Stimulated activated CD4-positive, alpha-beta T cell treated with anti-CD3 and anti-CD28 coated beads, TNF-alpha, amount 100 ng/mL, for 1 hour (primary cell): ENCODE data around the gene NRSN2.

ENCODE experiments used
- DNase-seq, 3 donors: peaks; one replicate each; pipeline ENCODE4 v3.0.0-alpha.2; 2020; ENCODE audit warnings: low read depth in 3 of 3, low spot score in 1 of 3

The NRSN2 gene

DNA sequence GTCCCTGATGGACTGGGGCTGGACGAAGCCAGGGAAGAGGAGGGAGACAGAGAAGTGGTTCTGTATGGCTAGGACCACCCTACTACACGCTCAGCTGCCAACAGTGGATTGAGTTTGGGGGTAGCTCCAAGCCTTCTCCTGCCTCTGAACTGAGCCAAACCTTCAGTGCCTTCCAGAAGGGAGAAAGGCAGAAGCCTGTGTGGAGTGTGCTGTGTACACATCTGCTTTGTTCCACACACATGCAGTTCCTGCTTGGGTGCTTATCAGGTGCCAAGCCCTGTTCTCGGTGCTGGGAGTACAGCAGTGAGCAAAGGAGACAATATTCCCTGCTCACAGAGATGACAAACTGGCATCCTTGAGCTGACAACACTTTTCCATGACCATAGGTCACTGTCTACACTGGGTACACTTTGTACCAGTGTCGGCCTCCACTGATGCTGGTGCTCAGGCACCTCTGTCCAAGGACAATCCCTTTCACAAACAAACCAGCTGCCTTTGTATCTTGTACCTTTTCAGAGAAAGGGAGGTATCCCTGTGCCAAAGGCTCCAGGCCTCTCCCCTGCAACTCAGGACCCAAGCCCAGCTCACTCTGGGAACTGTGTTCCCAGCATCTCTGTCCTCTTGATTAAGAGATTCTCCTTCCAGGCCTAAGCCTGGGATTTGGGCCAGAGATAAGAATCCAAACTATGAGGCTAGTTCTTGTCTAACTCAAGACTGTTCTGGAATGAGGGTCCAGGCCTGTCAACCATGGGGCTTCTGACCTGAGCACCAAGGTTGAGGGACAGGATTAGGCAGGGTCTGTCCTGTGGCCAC, 49.9 kb downstream of the NRSN2 start:
- no peak for DNase-seq

DNA sequence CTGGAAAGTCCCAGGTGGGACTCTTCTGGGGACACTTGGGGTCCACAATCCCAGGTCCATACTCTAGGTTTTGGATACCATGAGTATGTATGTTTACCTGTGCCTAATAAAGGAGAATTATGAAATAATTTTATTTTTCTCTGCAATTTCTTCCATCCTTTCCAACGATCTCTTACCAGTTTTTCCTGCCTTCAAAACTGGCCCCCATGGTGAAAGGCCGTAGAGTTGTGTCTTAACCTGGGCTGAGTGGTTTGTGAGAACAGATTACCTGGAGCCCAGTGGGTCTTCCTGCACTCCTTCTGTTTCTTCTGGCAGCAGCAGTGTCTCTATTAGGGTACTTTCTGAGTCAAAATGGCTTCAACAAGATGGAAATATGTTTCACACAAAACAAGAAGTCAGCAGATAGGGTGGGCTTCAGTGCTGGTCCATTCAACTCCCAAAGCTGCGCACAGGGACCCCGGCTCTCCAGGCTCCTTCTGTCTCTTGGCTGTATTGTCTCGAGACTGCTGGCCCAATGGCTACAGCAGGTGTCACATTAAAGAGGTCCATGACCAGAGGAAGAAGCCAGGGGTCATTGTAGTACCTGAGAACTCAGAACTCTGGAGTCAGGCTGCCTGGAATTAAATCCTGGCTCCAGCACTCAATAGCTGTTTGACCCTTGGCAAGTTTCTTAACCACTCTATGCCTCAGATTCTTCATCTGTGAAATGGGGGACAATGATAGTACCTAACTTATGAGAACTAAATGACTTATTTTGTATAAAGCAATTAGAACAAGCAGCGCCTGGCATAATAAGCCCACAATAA, 50.7 kb downstream of the NRSN2 start:
- DNase-seq, result no peak

DNA sequence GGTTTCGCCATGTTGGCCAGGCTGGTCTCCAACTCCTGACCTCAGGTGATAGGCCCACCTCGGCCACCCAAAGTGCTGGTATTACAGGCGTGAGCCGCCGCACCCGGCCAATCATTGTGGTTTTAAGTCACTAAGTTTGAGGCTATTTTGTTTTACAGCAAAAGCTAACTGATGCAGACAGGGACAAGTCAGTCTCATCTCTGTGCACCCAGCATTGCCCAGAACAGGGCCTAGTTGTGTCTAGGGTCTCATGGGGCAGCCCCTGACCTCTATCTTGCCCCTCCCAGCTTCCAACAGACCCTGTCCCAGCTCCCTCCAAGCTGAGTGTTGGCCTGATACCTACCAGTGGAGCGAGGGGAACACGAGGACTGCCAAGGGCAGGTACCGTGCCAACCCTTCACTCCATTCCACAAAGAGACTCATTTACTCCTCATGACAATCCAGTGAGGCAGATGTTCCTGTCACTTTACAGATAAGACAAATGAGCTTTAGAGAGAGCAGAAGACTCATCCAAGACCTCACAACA, 52.3 kb downstream of the NRSN2 start:
- DNase-seq, result no peak

DNA sequence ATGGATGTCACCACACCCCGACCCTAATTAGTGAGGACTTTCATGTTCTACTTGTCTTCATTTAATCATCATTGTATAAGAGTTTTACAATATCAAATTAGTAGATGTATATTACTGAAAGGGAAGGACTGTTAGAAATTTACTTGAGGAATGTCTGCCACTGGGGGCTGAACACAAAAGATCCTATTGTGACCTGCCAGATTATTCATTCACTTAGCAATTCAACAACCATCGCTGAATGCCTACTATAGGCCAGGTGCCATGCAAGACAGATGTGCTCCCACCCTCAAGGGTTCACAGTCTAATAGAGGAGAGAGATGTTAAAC, 53.2 kb downstream of the NRSN2 start:
- no peak for DNase-seq

DNA sequence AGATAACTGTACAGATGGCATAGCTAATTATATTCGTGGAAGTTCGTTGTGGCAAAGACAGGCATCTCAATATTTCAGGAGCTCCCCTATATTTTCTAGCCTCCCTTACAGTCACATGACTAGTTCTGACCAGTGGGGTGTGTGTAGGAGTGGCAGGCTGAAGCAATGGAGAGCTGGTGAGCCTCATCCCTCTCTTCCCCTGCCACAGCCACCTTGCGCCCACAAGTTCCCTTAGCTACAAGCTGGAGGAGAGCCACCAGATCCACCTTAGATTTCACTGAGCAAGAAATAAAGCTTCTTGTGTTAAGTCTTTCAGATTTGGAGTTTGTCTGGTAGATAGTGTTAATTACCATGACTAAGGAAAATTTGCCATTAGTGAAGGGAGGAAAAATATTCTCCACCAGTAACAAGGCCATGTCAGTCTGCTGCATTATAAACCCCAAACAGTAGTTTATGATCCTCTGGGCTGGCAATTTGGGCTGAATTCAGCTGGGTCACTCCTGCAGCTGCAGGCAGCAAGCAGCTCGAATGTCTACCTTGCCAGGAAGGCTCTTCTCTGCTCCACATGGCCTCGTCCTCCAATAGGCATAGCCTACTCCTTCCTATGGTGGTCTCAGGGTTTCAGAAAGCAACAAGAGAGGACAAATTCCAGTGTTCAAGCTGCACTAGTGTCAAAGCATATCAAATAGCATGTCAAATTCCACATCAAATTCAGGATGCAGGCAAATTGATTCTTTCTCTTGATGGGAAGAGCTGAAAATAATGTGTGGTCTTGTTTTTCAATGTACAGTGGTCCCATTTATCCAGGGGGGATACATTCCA, 53.8 kb downstream of the NRSN2 start:
- DNase-seq, result no peak

DNA sequence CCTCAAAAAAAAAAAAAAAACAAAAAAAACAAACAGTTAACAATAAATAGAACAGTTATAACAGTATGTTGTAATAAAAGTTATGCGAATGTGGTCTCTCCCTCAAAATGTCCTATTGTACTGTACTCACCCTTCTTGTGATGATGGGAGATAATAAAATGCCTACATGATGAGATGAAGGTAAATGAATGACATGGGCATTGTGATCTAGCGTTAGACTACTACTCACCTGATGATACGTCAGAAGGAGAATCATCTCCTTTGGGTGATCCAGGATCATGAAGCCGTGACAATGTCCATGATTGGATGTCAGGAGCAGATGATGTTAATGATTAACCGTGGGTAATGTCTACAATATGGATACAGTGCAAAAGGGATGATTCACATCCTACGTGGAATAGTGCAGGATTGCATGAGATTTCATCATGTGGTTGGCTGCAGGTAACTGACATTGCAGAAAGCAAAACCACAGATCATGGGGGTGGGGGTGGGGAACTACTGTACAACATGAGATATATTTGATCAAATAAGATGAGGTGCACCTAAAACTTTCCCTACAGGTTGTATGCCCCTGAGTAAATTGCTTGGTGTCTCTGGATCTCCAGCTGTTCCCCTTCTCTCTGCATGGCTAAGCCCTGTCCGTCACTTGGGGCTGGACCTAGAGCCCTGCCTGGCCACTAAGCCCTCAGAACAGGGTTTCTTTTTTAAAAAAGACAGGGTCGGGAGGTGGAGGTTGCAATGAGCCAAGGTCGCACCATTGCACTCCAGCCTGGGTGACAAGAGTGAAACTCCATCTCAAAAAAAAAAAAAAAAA, 55.0 kb downstream of the NRSN2 start:
- DNase-seq, result no peak

DNA sequence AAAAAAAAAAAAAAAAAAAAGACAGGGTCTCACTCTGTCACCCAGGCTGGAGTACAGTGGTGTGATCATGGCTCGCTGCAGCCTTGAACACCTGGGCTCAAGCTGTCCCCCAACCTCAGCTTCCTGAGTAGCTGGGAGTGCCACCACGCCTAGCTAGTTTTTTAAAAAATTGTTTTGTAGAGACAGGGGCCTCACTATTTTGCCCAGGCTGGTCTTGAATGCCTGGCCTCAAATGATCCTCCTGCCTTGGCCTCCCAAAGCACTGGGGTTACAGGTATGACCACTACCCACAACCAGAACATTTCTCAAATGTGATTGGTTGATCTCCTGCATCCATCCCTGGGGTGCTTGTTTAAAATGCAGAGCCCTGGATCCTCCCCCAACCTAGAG, 55.6 kb downstream of the NRSN2 start:
- no peak for DNase-seq

DNA sequence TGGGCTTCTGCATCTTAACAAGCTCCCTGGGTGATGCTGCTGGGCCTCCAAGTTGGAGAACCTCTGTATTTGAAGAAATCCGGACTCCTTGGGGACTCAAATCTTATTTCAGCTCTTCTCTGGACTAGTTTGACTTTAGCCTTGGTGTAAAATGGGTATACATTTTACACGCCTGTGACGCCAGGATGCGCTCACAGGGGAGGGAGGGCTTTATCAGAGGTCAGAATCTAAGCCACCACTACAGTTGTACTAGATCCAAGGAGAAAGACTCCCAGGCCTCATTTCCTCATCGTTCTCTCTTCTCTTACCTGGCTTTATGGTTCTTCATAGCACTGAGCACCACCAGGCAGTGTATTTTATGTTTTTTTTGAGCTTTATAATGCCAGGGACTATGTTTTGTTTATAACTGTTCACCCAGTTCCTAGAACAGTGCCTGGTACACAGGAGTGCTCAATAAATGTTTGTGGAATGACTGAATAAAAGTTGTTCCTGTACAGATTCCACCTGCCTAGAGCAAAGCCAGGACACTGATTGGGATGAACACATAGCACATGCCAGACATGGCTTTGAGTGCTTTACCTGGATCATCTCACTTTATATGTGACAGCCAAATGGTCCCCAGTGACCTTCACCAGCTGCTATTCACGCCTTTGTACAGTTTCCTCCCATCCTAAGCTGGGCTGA, 56.1 kb downstream of the NRSN2 start:
- DNase-seq, result no peak

DNA sequence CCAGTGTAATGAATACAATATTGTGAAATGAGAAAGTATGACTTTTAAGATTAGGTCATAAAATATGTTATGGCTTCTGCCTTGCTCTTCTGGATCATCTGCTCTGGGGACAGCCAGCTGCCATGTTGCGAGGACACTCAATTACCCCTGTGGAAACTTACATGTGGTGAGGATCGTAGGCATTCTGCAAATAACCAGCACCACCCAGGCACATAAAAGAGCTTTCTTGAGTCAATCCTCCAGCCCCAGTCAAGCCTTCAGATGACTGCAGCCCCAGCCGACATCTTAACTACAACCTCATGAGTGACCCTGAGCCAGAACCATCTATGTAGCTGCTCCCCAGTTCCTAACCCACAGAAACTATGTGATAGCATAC, 56.7 kb downstream of the NRSN2 start:
- DNase-seq, result no peak

DNA sequence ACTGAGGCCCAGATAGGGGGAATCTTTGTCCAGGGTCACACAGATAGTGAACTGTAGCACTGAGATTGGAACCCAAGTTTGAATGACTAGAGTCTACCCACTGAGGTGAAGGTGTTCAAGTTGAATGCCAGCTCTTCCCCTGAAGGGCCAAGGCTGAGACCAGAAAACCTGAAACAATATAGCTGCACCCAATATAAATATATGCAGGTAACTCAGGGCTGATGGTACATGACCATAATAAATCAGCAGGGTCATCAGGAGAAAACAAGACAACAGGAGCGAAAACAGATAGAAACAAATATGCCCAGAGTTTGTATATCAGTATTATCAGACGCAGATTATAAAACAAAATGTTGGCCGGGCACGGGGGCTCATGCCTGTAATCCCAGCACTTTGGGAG, 57.2 kb downstream of the NRSN2 start:
- no peak for DNase-seq
